ENCODE measurements around the gene TNNT3. TPM values are rescaled to one million over a fixed set of nuclear protein-coding genes. Genes with fewer than 3 reads are reported as not detected.

TNNT3 gene
- total RNA-seq, 1 experiment from 2014 or later: not detected

DNA sequence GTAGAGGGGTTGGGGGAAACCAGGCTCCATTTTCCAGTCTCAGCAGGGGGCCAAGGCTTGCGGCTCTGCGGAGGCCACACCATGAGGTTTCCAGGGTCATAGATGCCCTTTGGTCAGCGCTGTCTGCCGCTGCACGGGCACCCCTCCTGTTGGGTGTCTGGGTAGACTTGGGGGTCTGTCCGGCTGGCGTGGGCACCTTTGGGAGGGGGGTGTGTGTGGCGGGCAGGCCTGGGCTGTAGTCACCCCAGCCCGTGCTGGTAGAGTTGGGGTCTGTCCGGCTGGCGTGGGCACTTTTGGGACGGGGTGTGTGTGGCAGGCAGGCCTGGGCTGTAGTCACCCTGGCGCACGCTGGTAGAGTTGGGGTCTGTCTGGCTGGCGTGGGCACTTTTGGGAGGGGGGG, 48.0 kb upstream of the TNNT3 start:
- Histone ChIP-seq H3K27ac (ENCODE audit: low read depth, low read length, poor library complexity, severe bottlenecking) (no peak overlapping the region), H3K4me1 (ENCODE audit: insufficient read depth, low read length, poor library complexity, severe bottlenecking) (no peaks in the 10 kb centered on the region), H3K27me3 (replicated peaks; ENCODE audit: insufficient read depth, low read depth, low read length, poor library complexity) (peaks cover 70% of the 10 kb centered on the region), H3K4me3 (ENCODE audit: low read depth, low read length, poor library complexity, severe bottlenecking) (no peak overlapping the region), H3K9me3 (ENCODE audit: low read depth, low read length, poor library complexity, severe bottlenecking) (no peaks in the 10 kb centered on the region), H3K36me3 (ENCODE audit: insufficient read depth, low read length, poor library complexity, severe bottlenecking) (no peaks in the 10 kb centered on the region)
- ChIA-PET CTCF (no interaction called here), POLR2A (ENCODE audit: low non-redundant PET) (no interaction called here)
- TF ChIP-seq, protein P1, sequence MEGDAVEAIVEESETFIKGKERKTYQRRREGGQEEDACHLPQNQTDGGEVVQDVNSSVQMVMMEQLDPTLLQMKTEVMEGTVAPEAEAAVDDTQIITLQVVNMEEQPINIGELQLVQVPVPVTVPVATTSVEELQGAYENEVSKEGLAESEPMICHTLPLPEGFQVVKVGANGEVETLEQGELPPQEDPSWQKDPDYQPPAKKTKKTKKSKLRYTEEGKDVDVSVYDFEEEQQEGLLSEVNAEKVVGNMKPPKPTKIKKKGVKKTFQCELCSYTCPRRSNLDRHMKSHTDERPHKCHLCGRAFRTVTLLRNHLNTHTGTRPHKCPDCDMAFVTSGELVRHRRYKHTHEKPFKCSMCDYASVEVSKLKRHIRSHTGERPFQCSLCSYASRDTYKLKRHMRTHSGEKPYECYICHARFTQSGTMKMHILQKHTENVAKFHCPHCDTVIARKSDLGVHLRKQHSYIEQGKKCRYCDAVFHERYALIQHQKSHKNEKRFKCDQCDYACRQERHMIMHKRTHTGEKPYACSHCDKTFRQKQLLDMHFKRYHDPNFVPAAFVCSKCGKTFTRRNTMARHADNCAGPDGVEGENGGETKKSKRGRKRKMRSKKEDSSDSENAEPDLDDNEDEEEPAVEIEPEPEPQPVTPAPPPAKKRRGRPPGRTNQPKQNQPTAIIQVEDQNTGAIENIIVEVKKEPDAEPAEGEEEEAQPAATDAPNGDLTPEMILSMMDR (conservative IDR thresholded peaks at IDR 0.05; ENCODE audit: low read depth, low read length): no peak
- no peak for TF ChIP-seq EZH2 (IDR thresholded peaks at IDR 0.05; ENCODE audit: borderline replicate concordance, low read depth, low read length, poor library complexity, severe bottlenecking)
- no peak for DNase-seq (ENCODE audit: low spot score)
- intact Hi-C loops (cut with micrococcal nuclease; ENCODE audit: unreplicated experiment): no loop called here
- BruUV-seq (replicated peaks): no TSS peak

DNA sequence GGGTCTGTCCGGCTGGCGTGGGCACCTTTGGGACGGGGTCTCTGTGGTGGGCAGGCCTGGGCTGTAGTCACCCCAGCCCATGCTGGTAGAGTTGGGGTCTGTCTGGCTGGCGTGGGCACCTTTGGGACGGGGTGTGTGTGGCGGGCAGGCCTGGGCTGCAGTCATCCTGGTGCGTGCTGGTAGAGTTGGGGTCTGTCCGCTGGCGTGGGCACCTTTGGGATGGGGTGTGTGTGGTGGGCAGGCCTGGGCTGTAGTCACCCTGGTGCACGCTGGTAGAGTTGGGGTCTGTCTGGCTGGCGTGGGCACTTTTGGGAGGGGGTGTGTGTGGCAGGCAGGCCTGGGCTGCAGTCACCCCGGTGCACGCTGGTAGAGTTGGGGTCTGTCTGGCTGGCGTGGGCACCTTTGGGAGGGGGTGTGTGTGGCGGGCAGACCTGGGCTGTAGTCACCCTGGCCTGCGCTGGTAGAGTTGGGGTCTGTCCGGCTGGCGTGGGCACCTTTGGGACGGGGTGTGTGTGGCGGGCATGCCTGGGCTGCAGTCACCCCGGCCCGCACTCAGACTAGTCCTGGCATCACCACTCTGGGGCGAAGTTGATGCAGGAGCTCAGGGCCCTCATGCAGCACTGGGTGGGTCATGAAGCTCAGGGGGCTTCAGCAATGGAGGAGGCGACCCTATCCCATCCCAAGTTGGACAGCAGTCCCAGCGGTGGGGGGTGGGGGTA, 47.1 kb upstream of the TNNT3 start:
- TF ChIP-seq, protein P1 (conservative IDR thresholded peaks at IDR 0.05; ENCODE audit: low read depth, low read length): no peak
- TF ChIP-seq EZH2 (IDR thresholded peaks at IDR 0.05; ENCODE audit: borderline replicate concordance, low read depth, low read length, poor library complexity, severe bottlenecking): no peak
- Histone ChIP-seq H3K4me3 (ENCODE audit: low read depth, low read length, poor library complexity, severe bottlenecking) (no peak overlapping the region), H3K4me1 (ENCODE audit: insufficient read depth, low read length, poor library complexity, severe bottlenecking) (no peaks in the 10 kb centered on the region), H3K36me3 (ENCODE audit: insufficient read depth, low read length, poor library complexity, severe bottlenecking) (no peaks in the 10 kb centered on the region), H3K9me3 (ENCODE audit: low read depth, low read length, poor library complexity, severe bottlenecking) (no peaks in the 10 kb centered on the region), H3K27me3 (replicated peaks; ENCODE audit: insufficient read depth, low read depth, low read length, poor library complexity) (peaks cover 70% of the 10 kb centered on the region), H3K27ac (ENCODE audit: low read depth, low read length, poor library complexity, severe bottlenecking) (no peak overlapping the region)
- BruUV-seq (replicated peaks): no TSS peak
- DNase-seq (ENCODE audit: low spot score): no peak
- POLR2A ChIA-PET (ENCODE audit: low non-redundant PET): no interaction called here
- intact Hi-C loops (cut with micrococcal nuclease; ENCODE audit: unreplicated experiment): no loop called here
- CTCF ChIA-PET: interaction anchor here (0.7 kb wide), 1 partner anchor 280 kb away, joined by 5 read pairs; no protein-coding TSS in a partner anchor

DNA sequence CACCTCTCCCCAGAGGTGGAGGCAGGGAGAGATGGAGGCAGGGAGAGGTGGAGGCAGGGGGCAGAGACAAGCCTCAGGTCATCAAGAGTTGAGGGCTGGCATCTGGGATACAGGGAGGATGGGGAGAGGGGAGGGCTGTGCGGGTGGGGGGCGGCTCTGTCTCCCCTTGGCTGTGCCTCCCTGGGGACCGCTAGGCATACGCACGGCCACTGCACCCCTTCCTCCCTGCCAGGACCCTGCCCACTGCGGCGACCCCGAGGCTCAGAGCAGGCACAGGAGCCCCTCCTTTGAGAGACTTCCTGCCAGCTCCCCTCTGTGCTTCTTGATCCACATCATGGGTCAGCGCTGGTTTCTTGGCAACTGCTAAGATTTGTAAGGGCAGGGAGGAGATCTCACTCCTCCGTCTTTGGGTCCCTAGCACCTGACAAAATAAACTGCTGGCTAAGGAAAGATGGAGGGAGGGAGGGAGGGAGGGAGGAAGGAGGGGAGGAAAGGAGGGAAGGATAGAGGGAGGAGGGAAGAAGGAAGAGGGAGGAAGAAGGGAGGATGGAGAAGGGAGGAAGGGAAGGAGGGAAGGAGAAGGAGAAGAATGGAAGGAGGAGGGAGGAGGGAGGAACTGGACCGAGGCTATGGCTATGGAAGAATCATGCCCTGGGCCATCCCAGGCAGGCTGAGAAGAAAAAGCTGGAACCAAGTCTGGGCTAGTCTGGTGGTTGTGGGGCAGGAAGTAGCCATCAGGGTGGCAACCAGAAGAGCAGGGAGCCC, 46.3 kb upstream of the TNNT3 start:
- H3K27ac ChIP-seq (ENCODE audit: low read depth, low read length, poor library complexity, severe bottlenecking): no peak overlapping the region
- ChIA-PET POLR2A (ENCODE audit: low non-redundant PET) (no interaction called here), CTCF (interaction anchor here (0.7 kb wide), 1 partner anchor 279 kb away, joined by 5 read pairs; no protein-coding TSS in a partner anchor)
- H3K4me3 ChIP-seq (ENCODE audit: low read depth, low read length, poor library complexity, severe bottlenecking): no peak overlapping the region
- no peaks in the 10 kb centered on the region for H3K4me1 ChIP-seq (ENCODE audit: insufficient read depth, low read length, poor library complexity, severe bottlenecking)
- H3K27me3 ChIP-seq (replicated peaks; ENCODE audit: insufficient read depth, low read depth, low read length, poor library complexity): peaks cover 65% of the 10 kb centered on the region
- TF ChIP-seq, protein P1 (conservative IDR thresholded peaks at IDR 0.05; ENCODE audit: low read depth, low read length): no peak
- peak; percentile 58 for TF ChIP-seq EZH2 (IDR thresholded peaks at IDR 0.05; ENCODE audit: borderline replicate concordance, low read depth, low read length, poor library complexity, severe bottlenecking)
- DNase-seq (ENCODE audit: low spot score): peak; percentile 6
- H3K36me3 ChIP-seq (ENCODE audit: insufficient read depth, low read length, poor library complexity, severe bottlenecking): no peaks in the 10 kb centered on the region
- H3K9me3 ChIP-seq (ENCODE audit: low read depth, low read length, poor library complexity, severe bottlenecking): no peaks in the 10 kb centered on the region
- no TSS peak for BruUV-seq (replicated peaks)
- intact Hi-C loops (cut with micrococcal nuclease; ENCODE audit: unreplicated experiment): no loop called here

Measured in A673 (cell line).